ENCODE results near the gene MGAT5.

The MGAT5 gene

DNA sequence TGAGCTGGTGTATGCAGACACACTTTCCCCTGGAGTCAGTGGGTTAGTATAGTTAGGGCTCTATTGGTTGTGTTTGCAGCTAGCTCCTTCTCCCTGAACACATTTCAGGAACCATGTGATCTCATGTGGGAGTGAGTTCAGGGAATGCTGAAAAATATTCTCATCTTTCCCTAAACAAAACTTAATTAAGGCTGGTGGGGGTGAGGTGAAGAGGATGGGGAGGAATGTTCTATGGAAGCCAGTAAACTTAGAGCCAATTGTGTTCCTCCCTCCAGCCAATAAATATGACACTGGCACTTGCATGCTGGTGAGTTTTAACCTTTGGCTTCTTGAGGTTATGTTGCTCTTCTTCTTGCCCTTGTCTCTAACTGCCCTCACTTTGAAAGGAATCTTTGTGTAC is 952 bp downstream of the MGAT5 start:
- no peak for DNase-seq (ENCODE audit: low spot score)

DNA sequence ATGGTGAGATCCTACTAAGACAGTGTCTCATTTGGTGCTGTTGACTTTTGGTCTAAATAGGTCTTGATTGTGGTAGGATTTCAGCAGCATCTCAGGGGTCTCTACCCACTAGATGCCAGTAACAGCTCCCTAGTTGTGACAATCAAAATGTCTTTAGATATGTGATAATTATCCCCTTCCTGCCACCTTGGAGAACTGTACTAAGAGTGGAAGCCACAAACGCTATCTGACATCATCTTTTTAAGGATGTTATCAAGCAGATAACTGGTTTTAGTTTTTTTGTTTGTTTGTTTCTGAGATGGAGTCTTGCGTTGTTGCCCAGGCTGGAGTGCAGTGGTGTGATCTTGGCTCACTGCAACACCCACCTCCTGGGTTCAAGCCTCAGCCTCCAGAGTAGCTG is 3.1 kb downstream of the MGAT5 start:
- no peak for DNase-seq (ENCODE audit: low spot score)

DNA sequence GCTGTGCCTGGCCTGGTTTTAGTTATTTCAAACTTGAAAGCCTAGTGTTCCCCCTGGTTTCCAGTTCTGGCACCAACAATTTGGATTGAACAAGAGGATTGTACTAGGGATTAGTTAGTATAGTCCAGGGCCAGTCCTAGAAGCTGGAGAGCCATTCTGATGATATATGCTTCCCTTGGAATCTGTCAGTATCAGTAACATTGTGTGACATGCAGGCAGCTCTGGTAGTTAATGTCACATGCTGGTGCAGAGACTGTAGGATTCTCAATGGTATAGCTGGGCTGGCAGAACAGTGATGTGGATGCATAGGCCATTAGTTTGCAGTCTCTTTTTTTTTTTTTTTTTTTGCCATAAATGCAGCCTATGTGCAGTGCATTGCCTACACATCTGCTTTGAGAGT is 3.6 kb downstream of the MGAT5 start:
- DNase-seq (ENCODE audit: low spot score) = no peak

DNA sequence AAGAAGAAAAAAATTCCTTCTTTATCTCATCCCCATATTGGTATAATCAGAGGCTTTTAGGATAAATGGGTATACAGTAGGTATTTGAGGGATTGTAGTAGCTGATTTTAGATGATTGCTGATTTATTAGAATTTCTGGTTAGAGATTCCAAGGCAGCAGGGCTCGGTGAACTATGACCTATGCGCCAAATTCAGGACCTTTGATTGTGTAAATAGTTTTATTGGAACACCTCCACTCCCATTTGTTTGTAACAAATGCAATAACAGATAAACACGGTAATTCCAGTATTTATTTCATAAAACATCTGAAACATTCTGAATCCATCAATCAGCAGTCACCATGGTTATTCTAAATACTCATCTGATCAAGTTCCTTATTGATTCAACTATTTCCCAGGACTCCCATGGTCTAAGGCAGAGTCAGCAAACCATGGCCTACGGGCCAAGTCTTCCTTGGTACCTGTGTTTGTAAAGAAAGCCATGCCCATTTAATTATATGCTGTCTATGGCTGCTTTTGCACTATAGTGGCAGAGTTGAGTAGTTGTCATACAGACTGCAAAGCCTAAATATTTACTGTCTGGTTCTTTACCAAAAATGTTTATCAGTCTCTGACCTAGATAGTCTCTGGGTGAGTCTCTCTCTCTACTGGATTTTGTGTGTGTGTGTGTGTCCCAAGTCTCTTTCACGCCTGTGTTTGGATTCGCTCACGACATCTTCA is 4.3 kb downstream of the MGAT5 start:
- DNase-seq (ENCODE audit: low spot score) = no peak

DNA sequence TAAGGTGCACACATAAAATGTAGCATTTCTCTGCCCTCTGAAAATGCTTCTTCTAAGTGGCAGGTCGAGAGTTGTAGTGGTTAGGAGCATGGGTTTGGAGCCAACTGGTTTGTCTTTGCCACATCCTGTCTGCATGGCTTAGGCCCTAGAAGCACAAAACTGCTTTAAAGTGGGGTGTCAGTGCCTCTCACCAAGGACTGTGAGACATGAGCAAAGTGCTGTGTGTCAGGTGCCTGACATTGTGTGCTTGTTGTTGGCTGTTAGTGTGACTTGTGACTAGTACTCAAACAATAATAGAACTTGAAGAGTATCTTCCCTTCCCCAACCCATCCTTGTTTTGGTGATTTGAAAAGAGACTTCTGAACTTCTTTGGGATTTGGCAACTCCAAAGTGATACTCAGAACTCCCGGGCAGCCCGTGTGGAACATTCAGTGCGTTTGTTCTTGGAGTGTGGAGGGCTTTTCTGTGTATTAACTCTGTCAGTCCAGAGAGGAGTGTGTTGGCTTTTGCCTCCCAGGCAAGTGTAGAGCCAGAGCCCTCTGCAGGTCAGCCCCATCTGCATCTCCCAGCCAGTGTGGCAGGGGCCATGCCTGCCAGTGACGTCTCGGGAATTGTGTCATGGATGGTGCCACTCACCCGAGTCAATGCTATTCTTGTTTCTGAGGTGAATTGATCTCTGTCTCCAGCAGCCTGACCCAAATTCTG is 5.0 kb downstream of the MGAT5 start:
- DNase-seq (ENCODE audit: low spot score) = no peak

DNA sequence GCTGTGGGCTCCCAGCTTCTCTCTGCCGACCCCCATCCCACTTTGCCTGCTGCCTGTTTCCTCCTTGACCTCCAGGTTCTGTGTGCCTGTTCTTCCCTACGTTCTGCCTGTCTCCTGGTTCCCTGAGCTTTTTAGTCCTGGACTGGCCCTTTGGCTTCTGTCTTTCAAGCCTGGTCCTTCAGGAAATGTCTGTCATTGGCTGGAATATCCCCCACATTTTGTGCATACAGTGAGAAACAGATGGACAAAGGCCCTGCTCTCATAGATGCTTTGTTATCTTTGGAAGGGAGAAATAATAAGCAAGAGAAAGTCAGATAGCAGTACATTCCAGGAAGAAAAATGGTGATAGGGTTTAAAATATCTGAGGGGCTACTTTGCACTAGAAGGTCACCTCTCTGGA is 5.7 kb downstream of the MGAT5 start:
- no peak for DNase-seq (ENCODE audit: low spot score)

DNA sequence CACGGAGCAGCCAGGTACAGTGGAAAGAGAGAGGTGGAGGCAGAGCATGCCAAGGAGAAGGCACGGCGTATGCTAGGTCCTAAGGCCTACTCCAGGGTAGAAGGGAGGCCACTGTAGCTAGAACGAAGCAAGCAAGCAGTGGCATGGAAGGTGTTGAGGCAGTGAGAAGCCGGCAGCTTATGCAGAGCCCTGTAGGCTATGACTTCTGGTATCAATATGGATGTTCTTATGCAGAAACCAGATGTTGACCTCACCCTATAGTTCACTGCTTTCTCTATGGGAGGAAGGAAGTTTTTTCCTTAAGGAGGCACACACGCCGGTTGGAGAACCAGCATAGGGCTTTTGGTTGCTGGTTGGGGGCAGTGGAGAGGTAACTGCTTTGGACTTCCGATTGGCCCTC is 6.1 kb downstream of the MGAT5 start:
- DNase-seq (ENCODE audit: low spot score) = no peak

DNA sequence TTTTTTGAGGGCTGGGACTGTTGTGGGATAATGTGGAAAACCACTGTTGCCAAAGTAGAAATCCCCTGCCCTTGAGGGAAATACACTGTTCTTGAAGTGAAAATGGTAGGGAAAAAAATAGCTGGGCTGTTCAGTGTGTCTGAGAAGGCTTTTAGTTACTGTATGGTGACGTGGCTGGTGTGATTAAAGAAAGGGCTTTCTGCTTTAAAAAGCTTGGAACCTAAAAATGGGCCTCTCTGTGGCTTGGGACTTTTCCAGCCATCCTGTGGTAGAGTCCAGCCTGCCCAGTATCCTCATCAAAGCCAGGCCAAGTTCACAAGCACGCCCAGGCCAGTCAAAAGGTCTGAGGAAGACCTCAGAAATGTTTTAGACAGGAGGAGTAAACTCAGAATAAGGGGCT is 6.8 kb downstream of the MGAT5 start:
- no peak for DNase-seq (ENCODE audit: low spot score)

DNA sequence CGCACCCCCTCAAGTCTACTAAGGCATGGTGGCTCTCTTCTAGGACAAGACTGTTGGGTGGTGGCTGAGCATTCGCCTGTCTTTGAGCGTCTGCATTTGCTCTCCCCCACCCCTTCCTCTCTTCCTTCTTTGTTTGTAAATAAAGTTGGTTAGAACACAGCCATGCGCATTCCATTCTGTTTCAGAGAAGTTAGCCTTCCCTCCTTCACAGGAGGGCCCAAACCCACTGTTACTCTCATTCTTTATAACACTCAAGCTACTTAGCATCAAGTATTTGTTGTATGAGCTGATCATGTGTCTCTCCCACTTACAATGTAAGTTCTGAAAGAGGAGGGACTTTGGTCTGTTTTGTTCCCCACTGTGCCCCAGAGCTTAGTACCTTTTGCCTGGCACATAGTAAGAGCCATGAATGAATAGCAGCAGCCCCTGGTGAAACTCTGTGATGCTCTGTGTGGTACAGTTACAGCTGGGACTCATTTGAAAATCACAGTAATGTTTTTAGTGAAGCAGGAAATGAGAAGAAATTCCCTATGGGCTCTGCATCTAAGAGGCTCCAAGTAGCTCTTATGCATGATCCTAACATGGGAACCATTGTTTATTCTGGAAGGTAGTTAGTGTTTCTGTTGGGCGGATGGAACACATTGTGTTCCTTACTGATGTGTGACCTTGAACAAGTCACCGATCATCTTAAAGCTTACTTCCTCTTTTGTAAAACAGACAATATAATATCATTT is 7.7 kb downstream of the MGAT5 start:
- no peak for DNase-seq (ENCODE audit: low spot score)

DNA sequence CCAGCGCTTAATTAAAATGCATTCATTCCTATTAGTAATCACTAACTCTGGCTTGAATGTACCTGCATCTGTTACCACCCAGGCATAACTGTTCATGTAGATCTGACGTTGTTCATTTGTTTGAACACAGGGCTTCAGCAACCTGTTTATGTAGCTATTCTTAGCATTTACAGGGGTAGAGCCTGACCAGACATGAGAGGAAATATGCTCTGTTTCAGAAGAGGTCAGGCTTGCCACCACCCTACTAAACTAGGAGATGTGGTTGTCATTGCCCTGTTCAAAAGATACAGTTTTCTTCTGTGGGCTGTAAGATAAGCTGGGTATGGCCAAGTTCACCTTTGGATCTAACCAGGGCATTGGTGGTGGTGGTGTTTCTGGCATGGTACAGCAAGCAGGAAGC is 8.8 kb downstream of the MGAT5 start:
- no peak for DNase-seq (ENCODE audit: low spot score)

DNA sequence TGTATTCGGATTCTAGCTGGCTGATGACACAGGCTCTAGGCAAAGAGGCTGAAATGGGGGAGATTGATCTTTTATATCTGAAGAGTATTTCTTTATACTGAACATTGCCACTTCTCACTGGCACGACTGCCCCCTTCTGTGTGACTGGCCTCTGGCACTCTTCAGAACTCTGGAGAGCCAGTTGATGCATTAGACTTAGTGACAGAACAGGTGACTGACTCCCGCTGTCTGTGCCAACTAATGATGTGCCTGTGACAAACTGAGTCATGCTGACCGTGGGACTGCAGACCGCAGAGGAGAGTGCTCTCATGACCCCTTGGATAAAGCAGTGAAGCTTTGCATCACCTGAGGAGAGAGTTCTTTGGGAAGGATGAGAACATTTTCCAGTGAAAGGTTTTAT is 14.4 kb downstream of the MGAT5 start:
- no peak for DNase-seq (ENCODE audit: low spot score)

DNA sequence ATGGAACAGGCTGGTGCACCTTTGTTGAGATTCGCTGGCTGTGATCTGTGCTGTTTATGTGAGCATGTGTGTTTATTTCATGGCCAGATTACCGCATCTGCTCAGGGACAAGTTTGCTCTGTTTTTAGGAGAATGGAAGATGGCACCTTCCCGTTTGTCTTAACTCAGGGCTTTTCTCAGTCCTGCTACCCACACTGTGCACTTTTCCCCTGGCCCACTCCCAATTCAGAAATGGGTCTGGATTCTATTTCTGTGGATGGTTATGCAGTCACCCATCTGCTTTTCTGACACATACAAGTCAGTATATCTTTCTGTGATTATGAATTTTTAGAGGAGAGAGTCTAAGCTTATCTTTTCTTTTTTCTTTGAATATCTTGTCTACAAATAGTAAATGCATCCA is 15.4 kb downstream of the MGAT5 start:
- DNase-seq (ENCODE audit: low spot score) = no peak

DNA sequence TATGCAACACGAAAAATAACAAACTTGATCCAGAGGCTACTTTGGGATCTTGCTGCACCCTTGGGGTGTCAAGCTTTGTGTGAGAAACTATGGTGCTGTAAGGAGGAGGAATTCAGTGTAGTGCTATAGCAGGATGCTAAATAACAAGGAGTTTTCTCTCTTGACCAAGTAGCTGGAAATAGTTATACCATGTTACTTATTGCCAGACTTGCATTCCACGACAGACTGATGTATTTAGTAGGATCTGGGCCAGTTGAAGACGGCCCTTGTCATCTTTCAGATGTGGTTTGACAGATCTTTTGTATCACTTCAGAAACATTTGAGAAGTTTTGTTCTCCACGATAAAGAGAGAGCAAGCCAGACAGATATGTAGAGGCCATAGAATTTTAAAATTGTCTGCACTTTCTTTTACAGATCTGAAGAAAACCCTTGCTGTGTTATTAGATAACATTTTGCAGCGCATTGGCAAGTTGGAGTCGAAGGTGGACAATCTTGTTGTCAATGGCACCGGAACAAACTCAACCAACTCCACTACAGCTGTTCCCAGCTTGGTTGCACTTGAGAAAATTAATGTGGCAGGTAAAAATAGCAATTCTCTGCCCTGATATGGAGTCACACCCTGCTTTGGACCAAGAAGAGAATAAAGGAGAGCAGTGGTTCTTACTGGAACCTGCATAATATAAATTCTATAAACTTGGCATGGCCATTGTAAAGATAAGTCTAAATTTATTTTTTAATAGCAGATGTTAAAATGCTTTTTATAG is 16.3 kb downstream of the MGAT5 start:
- DNase-seq (ENCODE audit: low spot score) = no peak

DNA sequence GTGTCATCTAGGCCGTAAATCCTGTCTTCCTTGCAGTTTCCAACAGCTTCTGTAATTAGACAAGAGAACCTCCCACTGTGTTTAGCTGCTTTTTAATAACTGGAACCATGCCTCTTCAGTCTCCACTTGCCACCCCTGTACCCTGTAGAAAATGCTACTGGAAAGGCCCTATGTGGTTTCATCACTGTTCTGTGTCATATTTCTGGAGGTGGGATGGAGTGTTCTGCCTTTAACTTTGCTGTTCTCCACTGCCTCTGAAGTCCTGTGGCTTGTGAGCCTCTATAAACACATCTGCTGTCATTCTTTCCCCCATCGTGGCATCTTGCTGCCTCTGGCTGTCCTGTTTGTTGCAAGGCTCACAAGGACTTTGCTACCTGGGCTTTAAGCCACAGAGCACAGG is 17.9 kb downstream of the MGAT5 start:
- no peak for DNase-seq (ENCODE audit: low spot score)

DNA sequence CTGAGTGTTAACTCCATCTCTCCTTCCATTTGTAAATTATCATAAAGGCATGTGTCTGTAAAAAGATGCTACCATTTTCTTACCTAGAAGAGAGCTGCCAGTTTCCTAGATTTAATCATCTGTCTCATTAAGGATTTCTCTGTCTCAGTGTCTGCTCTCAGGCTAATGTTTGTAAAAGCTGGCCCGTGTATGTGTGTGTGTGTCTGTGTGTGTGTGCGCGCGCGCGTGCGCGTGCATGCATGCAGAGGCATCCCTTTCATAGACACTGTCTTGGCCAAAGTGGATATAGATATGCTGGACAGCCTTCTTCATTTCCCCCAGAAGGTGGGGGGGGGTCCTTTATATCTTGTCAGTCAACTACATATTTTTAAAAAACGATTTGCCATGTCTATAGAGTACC is 18.9 kb downstream of the MGAT5 start:
- no peak for DNase-seq (ENCODE audit: low spot score)

DNA sequence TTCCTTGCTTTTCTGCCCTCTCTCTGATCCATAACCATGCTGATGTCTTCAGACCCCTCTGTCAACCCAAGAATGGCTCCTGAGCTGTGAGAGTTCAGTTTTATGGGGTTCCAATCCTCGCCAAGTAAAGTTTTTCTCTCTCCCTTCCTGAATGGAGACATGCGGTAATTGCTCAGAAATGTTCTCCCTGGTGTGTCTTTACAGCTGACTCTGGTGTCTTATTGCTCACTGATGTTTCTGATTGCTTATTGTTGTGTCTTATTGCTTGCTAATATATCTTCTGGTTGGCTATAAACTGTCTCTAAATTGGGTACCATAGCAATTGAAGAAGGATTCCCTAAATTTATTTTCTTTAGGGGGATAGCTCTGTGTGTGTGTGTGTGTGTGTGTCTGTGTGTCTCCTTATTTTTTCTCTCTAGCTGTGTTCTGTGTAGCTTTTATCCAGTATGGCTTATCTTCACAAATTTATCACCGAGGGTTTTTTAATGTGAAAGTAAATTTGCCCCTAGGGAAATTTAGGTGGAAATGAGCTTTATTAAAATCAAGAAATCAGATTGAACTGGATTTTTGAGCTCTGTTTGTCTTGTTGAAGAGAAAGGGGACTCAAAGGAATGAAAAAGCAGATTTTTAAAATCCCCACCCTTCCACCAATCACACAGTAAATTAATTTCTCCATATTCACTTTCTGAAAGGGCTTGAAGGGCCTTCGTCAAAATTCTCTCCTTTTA is 19.5 kb downstream of the MGAT5 start:
- DNase-seq (ENCODE audit: low spot score) = no peak

DNA sequence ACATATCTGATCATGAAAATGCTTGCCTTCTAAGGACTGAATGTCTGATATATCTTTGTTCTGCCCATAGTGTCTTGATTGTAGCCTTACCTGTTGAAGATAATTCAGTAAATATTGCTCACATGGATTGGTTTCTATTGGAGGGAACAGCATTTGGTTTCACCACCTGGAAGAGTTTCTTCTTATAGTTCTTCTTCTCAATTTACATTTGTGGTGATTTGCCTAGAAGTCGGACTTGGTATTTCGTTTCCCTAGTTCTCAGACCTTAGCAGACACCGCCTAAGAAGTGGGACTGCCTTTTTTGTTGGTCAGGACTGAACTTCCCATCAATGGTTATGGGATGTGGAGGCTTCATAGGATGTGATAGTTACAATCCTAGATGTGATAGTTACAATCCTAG is 20.2 kb downstream of the MGAT5 start:
- no peak for DNase-seq (ENCODE audit: low spot score)

DNA sequence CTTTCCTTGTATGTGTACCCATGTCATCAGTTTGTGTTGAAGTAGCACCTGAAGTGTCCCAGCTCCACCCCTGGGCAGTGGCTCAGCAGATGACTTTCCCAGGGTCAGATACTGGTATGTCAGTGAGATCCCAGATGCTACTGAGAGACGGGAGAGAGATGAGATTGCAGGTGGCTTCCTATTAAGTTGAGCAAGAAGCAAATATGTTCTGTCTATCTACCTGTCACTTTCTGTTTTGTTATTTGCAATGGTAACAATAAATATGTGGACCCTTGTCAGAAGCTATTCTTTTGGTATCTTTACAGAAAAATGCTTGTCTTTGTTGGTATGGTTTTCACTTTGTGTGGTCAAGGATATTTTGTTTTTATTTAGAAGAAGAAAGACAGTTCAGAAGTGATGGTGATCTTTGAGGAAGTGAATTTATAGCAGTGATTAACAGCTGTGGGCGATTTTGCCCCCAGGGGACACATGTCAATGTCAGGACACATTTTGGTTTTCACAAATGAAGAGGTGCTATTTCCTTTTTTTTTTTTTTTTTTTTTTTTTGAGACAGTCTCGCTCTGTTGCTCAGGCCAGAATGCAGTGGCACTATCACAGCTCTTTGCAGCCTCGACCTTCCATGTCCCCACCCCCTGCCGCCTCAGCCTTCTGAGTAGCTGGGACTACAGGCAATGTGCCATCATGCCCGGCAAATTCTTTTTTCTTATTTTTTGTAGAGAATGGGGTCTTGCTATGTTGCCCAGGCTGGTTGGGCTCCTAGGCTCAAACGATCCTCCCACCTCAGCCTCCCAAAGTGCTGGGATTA is 21.4 kb downstream of the MGAT5 start:
- DNase-seq (ENCODE audit: low spot score) = no peak

DNA sequence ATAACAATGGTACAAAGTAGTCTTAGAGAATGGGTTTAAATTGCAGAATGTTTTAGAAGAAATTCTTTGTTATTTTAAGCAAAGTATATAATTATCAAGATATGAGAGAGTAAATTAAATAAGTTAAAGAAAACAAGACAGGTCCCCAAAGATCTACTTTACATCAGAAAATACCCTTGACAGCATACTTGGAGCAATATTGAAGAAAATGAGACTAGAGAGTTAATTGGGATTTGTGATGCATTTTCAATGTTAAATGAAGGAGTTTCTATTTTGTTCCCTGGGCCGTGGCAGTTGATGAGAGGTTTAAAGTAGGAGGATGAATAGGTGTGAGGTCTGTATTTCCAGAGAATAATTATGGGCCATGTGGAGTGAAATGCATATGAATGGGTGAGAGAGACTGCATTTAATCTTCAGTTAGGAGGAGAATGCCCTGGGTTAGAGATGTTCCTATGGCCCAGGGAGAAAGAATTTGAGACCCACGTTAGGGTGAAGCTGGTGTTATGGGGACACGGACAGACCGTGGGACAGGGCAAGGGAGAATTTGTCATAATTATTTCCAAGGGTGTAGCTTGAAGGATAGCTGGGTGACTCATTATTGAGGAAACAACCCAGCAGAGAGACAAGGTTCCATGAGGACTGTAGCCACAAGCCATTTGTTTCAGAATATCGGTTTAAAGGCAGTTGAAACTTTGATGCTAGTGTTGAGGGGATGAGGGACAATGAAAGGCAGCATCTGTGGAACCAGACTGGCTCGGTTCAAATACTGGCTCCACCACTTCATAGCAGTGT is 22.7 kb downstream of the MGAT5 start:
- DNase-seq (ENCODE audit: low spot score) = no peak

DNA sequence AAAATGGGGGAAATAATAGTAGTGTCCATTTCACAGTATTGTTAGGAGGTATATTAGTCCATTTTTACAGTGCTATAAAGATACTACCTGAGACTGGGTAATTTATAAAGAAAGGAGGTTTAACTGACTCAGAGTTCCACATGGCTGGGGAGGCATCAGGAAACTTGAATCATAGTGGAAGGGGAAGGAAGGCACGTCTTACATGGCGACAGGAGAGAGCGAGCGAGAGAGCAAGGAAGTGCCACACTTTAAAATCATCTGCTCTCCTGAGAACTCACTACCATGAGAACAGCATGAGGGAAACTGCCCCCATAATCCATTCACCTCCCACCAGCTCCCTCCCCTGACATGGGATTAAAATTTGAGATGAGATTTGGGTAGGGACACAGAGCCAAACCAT is 23.4 kb downstream of the MGAT5 start:
- peak; percentile 20 for DNase-seq (ENCODE audit: low spot score)
